Adrenal gland (tissue), 5 donors: ENCODE results near the gene KLF11.

Source experiments
- POLR2A ChIP-seq, 2 donors: fragments of 450-650 bp; IDR thresholded peaks; one replicate each; pipeline ENCODE4 v1.6.1; 2017; ENCODE audit warnings: antibody characterized with exemption in 2 of 2, mild to moderate bottlenecking in 2 of 2, moderate library complexity in 1 of 2
- TF ChIP-seq, protein P1 (sequence below), 6 experiments: fragments of 450-650 bp in 4 of 6; fragments of 200-600 bp in 2 of 6; sonication (generic) in 1 of 6; IDR thresholded peaks; 1 replicate in 5 of 6; 2 replicates in 1 of 6; pipeline versions ENCODE4 v1.5.1 to v1.8.0; 2016 to 2021; ENCODE audit warnings: antibody characterized with exemption in 6 of 6, mild to moderate bottlenecking in 2 of 6, moderate library complexity in 1 of 6
- donor health status: DM: no; HTN: no; CAD: no.

DNA sequence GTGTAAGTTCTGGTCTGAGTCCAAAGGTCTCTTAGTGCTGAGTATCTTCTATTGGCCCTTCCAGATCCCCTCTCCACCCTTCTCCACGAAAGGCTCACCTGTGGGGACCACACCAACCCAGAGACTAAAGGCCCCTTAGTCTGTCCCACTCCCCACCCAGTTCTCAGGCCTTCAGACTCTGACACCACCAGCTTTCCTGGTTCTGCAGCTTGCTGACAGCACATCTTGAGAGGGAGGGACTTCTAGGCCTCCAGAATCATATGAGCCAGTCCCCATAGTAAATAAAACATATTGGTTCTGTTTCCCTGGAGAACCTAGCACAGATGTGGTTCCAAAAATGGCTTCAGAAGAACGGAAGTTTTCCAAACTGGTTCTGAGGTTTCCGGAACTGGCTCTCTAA, 38.5 kb upstream of the KLF11 start:
- TF ChIP-seq, protein P1, sequence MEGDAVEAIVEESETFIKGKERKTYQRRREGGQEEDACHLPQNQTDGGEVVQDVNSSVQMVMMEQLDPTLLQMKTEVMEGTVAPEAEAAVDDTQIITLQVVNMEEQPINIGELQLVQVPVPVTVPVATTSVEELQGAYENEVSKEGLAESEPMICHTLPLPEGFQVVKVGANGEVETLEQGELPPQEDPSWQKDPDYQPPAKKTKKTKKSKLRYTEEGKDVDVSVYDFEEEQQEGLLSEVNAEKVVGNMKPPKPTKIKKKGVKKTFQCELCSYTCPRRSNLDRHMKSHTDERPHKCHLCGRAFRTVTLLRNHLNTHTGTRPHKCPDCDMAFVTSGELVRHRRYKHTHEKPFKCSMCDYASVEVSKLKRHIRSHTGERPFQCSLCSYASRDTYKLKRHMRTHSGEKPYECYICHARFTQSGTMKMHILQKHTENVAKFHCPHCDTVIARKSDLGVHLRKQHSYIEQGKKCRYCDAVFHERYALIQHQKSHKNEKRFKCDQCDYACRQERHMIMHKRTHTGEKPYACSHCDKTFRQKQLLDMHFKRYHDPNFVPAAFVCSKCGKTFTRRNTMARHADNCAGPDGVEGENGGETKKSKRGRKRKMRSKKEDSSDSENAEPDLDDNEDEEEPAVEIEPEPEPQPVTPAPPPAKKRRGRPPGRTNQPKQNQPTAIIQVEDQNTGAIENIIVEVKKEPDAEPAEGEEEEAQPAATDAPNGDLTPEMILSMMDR (IDR thresholded peaks at IDR 0.05): no peak
- TF ChIP-seq POLR2A (IDR thresholded peaks at IDR 0.05): no peak
